Transverse colon (tissue), 4 donors: Measurements from ENCODE around the gene ATP1B3. TPM values are rescaled to one million over a fixed set of nuclear protein-coding genes. Genes with fewer than 3 reads are reported as not detected.

Source experiments
- DNase-seq: peaks from one replicate; pipeline ENCODE4 v3.0.0-alpha.2; 2019
- H3K27ac ChIP-seq, 4 donors: fragments of 200-600 bp; sonication (generic); 2 replicates each; pipeline ENCODE4 v1.5.1; 2016 to 2018; ENCODE audit warnings: inconsistent platforms in 4 of 4
- H3K27me3 ChIP-seq: fragments of 200-600 bp; sonication (generic); 2 replicates; pipeline ENCODE4 v1.5.1; 2017; ENCODE audit warnings: inconsistent platforms
- H3K36me3 ChIP-seq, 4 donors: fragments of 200-600 bp; sonication (generic); 2 replicates each; pipeline ENCODE4 v1.5.1; 2017 to 2019; ENCODE audit warnings: inconsistent platforms in 4 of 4
- H3K4me1 ChIP-seq, 4 donors: fragments of 200-600 bp; sonication (generic); 2 replicates each; pipeline ENCODE4 v1.5.1; 2017 to 2020; ENCODE audit warnings: inconsistent platforms in 4 of 4
- H3K4me3 ChIP-seq, 4 donors: fragments of 200-600 bp; sonication (generic); 1 replicate in 1 of 4; 2 replicates in 3 of 4; pipeline versions ENCODE4 v1.5.1 to v1.6.1; 2017 to 2019; ENCODE audit warnings: inconsistent platforms in 4 of 4
- H3K9me3 ChIP-seq, 2 donors: fragments of 200-600 bp; sonication (generic); 2 replicates each; pipeline ENCODE4 v1.5.1; 2017 to 2019; ENCODE audit warnings: inconsistent platforms in 2 of 2
- EP300 ChIP-seq: sonication (generic); formaldehyde crosslinking; IDR thresholded peaks from one replicate; pipeline ENCODE4 v1.6.1; 2017; ENCODE audit warnings: antibody characterized with exemption, low read depth
- POLR2A ChIP-seq: fragments of 450-650 bp; IDR thresholded peaks from one replicate; pipeline ENCODE4 v1.6.1; 2016; ENCODE audit warnings: antibody characterized with exemption, mild to moderate bottlenecking, moderate library complexity
- POLR2AphosphoS5 ChIP-seq, 3 donors: sonication (generic); formaldehyde crosslinking; IDR thresholded peaks; one replicate each; pipeline ENCODE4 v1.6.1; 2016; ENCODE audit warnings: antibody characterized with exemption in 3 of 3
- WGBS, 2 donors: methylation state at CpG; one replicate each; pipeline ENCODE4 v1.1.5; 2018; ENCODE audit warnings: low coverage in 1 of 2; 5-methylcytosine and 5-hydroxymethylcytosine counted together
- in situ Hi-C, 4 donors: fragments of 200-750 bp; cut with MboI; loops; one replicate each; pipeline versions ENCODE4 v1.15.0 to v1.15.1; 2017; ENCODE audit warnings: low sequenced_read_pairs in 3 of 4, low pct_ligation_motif_present in 1 of 4, low pct_unique_long_range_greater_than_20kb in 1 of 4
- intact Hi-C: fragments of 100-400 bp; cut with DNase I; formaldehyde crosslinking; loops from one replicate; pipeline ENCODE4 v1.15.1; 2023; ENCODE audit warnings: low total_unique reads
- total RNA-seq, 4 donors: library from RNA; depleted of rRNA; stranded (reverse); fragments of >200 nt; gene quantifications; one replicate each; pipeline ENCODE4 v1.1.0, GENCODE V29; 2016
- TF ChIP-seq, protein P1 (sequence below), 5 experiments: fragments of 200-600 bp in 3 of 5; fragments of 450-650 bp in 2 of 5; sonication (generic) in 3 of 5; IDR thresholded peaks; 1 replicate in 2 of 5; 2 replicates in 3 of 5; pipeline ENCODE4 v1.5.1; 2016 to 2017; ENCODE audit warnings: antibody characterized with exemption in 5 of 5, inconsistent platforms in 3 of 5, mild to moderate bottlenecking in 2 of 5, moderate library complexity in 1 of 5

The ATP1B3 gene
- total RNA-seq, 4 donors from 2014 or later = 79.6 to 251 (median 196) TPM

DNA sequence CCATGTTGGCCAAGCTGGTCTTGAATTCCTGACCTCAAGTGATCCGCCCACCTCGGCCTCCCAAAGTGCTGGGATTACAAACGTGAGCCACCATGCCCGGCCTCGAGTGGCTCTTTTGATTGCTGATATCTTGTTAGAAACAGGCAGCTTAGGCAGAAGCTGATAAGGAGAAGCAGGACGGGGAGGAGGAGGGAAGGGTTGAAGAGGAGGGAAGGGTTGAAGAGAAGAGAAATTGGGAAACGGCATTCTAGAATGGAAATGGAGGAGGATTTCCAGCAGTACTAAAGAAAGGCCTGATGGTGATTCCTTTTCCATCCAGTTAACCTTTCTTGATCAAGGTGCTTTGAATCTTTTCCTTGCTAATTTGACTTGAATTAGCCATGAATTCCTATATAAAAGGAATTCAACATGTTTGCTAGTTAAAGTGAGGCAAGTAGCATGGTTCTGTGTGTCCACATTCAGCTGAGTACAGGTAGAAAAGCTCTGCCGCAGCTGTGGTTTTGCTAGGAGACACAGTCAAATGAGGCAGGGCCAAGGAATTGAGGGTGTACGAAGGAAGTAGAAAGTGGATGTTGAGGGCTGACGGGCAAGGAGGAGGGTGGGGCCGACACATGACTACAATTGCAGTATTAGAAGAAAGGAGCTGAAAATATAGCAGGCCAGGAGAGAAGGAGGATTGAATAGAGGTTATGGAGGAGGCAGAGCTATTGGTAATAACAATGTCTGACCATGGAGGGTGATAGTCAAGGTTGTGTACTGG lies 27.2 kb upstream of the ATP1B3 start:
- 79 to 91% methylated on average over 8 to 11 of the region's 11 CpGs for WGBS, 2 donors
- Histone ChIP-seq H3K36me3 (no peaks in the 10 kb centered on the region), H3K4me3 (no peak overlapping the region), H3K9me3 (no peaks in the 10 kb centered on the region), H3K4me1 (peaks cover 0 to 27% (median 10%) of the 10 kb centered on the region in 4 donors), H3K27me3 (no peaks in the 10 kb centered on the region), H3K27ac (no peak overlapping the region)
- intact Hi-C loops (no loop called here), in situ Hi-C loops (no loop called here)
- no peak for DNase-seq
- TF ChIP-seq POLR2A (no peak), EP300 (no peak), POLR2AphosphoS5 (IDR thresholded peaks at IDR 0.05) (no peak)
- TF ChIP-seq, protein P1, sequence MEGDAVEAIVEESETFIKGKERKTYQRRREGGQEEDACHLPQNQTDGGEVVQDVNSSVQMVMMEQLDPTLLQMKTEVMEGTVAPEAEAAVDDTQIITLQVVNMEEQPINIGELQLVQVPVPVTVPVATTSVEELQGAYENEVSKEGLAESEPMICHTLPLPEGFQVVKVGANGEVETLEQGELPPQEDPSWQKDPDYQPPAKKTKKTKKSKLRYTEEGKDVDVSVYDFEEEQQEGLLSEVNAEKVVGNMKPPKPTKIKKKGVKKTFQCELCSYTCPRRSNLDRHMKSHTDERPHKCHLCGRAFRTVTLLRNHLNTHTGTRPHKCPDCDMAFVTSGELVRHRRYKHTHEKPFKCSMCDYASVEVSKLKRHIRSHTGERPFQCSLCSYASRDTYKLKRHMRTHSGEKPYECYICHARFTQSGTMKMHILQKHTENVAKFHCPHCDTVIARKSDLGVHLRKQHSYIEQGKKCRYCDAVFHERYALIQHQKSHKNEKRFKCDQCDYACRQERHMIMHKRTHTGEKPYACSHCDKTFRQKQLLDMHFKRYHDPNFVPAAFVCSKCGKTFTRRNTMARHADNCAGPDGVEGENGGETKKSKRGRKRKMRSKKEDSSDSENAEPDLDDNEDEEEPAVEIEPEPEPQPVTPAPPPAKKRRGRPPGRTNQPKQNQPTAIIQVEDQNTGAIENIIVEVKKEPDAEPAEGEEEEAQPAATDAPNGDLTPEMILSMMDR (IDR thresholded peaks at IDR 0.05) = no peak

DNA sequence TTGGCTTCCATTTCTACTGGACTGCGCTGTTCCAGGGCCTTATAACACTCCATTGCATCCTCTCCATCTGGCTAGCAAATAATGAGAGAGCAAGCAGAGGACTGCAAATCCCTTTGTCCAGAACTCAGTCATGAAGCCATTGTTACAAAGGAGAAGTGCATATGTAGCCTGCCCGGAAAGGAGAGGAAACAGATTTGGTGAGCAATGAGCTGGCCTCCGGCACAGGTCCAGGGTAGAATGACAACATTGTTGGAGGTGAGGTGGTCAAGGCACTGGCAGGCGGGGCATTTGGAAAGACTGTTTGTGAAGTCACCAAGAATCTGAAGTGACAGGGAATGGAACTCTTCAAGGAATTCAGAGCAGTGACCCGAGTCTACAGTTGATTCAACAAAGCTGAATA lies 25.0 kb upstream of the ATP1B3 start:
- H3K27me3 ChIP-seq = no peaks in the 10 kb centered on the region
- intact Hi-C loops (no loop called here), in situ Hi-C loops (loop anchor here in 1 of 4 donors (25.0 kb wide), 1 partner anchor 114 kb away; the partner anchor contains the start of gene RNF7)
- WGBS, 2 donors = 89 to 90% methylated on average over 2 to 5 of the region's 5 CpGs
- H3K4me3 ChIP-seq = no peak overlapping the region
- H3K9me3 ChIP-seq = no peaks in the 10 kb centered on the region
- peaks cover 0 to 15% (median 6%) of the 10 kb centered on the region in 4 donors for H3K4me1 ChIP-seq
- DNase-seq = no peak
- no peaks in the 10 kb centered on the region for H3K36me3 ChIP-seq
- no peak for TF ChIP-seq EP300
- no peak for TF ChIP-seq POLR2AphosphoS5 (IDR thresholded peaks at IDR 0.05)
- no peak for TF ChIP-seq POLR2A
- TF ChIP-seq, protein P1 (IDR thresholded peaks at IDR 0.05) = no peak
- no peak overlapping the region for H3K27ac ChIP-seq

DNA sequence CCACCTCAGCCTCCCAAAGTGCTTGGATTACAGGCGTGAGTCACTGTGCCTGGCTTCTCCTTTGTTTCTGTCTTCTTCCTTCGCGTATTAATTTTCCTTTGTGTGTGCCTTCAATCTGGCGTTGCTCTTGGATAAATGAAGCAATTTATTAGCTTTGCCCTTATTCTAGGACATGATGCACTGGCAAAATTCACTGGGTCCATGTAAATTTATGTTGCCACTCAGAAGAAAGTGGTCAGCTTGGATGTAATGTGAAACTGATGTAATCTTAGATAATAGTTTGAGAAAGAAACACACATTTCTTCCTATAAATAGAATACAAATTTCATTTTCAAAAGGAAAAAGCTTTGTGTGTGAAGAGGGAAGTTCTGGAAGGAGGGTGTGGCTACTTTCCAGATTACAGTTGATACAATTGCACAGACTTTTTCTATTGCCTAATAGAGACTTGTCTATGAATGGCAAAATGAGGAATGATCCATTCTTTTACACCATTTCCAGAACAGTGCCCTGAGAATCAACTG lies 23.3 kb upstream of the ATP1B3 start:
- no peak for DNase-seq
- intact Hi-C loops (no loop called here), in situ Hi-C loops (loop anchor here in 1 of 4 donors (25.0 kb wide), 1 partner anchor 116 kb away; the partner anchor contains the start of gene RNF7)
- H3K4me3 ChIP-seq = no peak overlapping the region
- H3K4me1 ChIP-seq = peaks cover 0 to 12% (median 6%) of the 10 kb centered on the region in 4 donors
- no peak for TF ChIP-seq POLR2A
- H3K27me3 ChIP-seq = no peaks in the 10 kb centered on the region
- H3K9me3 ChIP-seq = no peaks in the 10 kb centered on the region
- no peaks in the 10 kb centered on the region for H3K36me3 ChIP-seq
- H3K27ac ChIP-seq = peak overlapping the region in 1 of 4 donors; percentile 19
- WGBS, 2 donors = 67 to 72% methylated on average over 4 of the region's 4 CpGs

DNA sequence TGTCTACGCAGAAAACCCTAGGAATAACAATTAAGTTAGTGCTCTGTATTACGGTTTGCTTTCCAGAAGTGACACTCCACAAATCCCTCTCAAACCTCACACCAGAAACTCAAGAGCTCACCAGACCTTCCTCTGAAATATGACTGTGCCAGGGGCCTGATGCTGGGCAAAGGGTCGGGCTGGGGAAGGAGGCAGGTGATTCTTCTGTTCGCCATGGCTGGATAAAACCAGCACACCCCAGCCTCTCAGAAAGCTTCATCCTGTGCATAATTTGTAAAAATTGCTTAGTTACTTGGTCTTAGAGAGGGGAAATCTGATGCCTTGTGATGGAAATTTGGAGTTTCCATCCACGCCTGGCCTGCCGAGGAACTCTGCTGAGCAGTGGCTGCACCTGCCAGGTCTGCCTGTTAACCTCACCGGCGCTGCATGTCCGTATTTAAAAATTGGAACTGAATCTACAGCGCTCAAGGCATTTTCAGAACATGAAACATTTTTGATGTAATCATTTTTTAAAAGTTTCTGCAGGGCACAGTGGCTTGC lies 22.7 kb upstream of the ATP1B3 start:
- H3K4me1 ChIP-seq = peaks cover 0 to 12% (median 6%) of the 10 kb centered on the region in 4 donors
- WGBS, 2 donors = 88 to 93% methylated on average over 3 to 10 of the region's 10 CpGs
- no peak for DNase-seq
- no peak overlapping the region for H3K4me3 ChIP-seq
- TF ChIP-seq EP300 = no peak
- TF ChIP-seq POLR2A = no peak
- no peak for TF ChIP-seq POLR2AphosphoS5 (IDR thresholded peaks at IDR 0.05)
- TF ChIP-seq, protein P1 (IDR thresholded peaks at IDR 0.05) = no peak
- no peaks in the 10 kb centered on the region for H3K36me3 ChIP-seq
- in situ Hi-C loops = loop anchor here in 1 of 4 donors (25.0 kb wide), 1 partner anchor 116 kb away; the partner anchor contains the start of gene RNF7
- intact Hi-C loops = no loop called here
- no peak overlapping the region for H3K27ac ChIP-seq
- H3K9me3 ChIP-seq = no peaks in the 10 kb centered on the region
- H3K27me3 ChIP-seq = no peaks in the 10 kb centered on the region
